ENCODE results near the gene CD300C. TPM values are rescaled to one million over a fixed set of nuclear protein-coding genes. Genes with fewer than 3 reads are reported as not detected.

CD300C gene
- total RNA-seq, 1 experiment from 2014 or later, result not detected

DNA sequence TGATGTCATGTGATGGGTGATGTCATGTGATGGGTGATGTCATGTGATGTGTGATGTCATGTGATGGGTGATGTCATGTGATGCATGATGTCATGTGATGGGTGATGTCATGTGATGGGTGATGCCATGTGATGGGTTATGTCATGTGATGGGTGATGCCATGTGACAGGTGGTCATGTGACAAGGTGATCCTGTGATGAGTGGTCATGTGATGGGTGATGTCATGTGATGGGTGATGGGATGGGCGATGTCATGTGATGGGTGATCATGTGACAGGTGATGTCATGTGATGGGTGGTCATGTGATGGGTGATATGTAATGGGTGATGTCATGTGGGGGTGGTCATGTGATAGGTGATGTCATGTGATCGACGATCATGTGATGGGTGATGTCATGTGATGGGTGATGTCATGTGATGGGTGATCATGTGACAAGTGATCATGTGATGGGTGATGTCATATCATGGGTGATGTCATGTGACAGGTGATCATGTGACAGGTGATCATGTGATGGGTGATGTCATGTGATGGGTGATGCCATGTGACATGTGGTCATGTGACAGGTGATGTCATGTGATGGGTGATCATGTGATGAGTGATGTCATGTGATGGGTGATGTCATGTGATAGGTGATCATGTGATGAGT is 31.8 kb downstream of the CD300C start:
- peak; percentile 65 for DNase-seq (ENCODE audit: low read depth)

DNA sequence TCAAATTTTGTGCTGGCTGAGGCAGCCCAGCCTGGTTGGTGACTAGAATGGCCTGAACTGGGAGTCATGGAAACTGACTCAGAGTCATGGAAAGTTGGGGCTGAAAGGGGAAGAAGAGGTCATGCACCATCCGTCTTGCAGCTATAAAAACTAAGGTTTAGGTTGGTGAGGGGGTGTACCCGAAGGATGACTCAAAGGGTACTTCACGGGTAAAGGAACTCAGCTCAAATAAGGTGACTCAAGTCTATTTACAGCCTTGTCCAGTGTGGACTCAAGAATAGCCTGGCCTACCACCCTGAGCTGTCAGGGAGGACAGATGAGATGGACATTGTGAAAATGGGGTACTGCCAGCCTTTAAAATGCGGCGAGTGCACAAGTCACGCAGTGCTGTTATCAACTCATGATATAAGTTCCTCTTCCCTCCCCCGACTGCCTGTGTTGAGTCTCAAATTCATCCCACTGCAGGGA is 33.3 kb downstream of the CD300C start:
- peak; percentile 85 for DNase-seq (ENCODE audit: low read depth)

- peak; percentile 82 for DNase-seq (ENCODE audit: low read depth)
These were observed 33.9 kb downstream of the CD300C start for GRCh38 chr17:74512036-74512435.

GRCh38 chr17:74508156-74508555 is 37.8 kb downstream of the CD300C start:
- DNase-seq (ENCODE audit: low read depth), result no peak

GRCh38 chr17:74503949-74504348 is 42.0 kb downstream of the CD300C start:
- DNase-seq (ENCODE audit: low read depth), result peak; percentile 24

GRCh38 chr17:74502861-74503260 is 43.1 kb downstream of the CD300C start:
- peak; percentile 29 for DNase-seq (ENCODE audit: low read depth)

DNA sequence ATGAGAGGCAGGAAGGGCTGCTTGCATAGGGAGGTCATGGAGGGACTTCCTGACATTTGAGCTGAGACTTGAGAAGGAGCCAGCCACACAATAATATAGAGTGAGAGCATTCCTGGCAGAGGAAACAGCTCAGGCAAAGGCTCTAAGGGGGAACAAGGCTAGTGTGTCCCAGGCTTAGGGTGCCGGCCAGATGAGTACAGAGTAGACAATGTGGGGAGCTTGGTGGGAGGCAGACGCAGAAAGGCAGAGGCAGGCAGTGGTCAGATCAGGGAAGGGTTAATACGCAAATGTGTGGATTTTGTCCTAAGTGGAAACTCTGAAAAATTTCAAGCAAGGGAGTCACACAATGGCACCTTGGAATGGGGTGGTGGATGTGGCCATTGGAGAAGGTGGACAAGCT is 45.9 kb downstream of the CD300C start:
- DNase-seq (ENCODE audit: low read depth), result no peak

- DNase-seq (ENCODE audit: low read depth), result no peak
These were observed 48.4 kb downstream of the CD300C start for GRCh38 chr17:74497471-74497870.

- DNase-seq (ENCODE audit: low read depth), result peak; percentile 61
These were observed 52.5 kb downstream of the CD300C start for GRCh38 chr17:74493331-74493833.

DNA sequence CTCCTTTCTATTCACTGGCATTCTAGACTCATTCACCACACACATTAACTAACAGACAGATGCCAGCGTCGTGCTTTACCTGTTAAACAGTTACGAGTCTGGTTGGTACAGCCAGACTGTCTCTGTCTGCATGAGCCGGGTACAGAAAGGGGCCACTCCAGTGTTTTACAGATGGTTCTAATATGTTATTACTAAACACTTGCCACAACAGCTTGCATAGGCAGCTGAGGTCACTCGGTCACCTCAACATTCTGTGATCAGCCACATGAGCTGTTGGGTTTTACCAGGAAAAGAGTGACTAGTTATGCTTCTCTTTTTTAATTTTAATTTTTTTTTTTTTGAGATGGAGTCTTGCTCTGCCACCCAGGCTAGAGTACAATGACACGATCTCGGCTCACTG is 54.3 kb downstream of the CD300C start:
- no peak for DNase-seq (ENCODE audit: low read depth)

Other genes with a start within 250 kb of the CD300C start
- gene KIF19, start 219.9 kb downstream of the CD300C start, total RNA-seq (2014; rRNA removed; shearing (Covaris generic)), result not detected in 2 replicates
- not detected in 2 replicates for gene BTBD17, start 184.2 kb downstream of the CD300C start, total RNA-seq (2014; rRNA removed; shearing (Covaris generic))
- gene GPR142, start 178.6 kb downstream of the CD300C start, total RNA-seq (2014; rRNA removed; shearing (Covaris generic)), result not detected in 2 replicates
- 133 and 154 TPM in 2 replicates for gene GPRC5C, start 114.0 kb downstream of the CD300C start, total RNA-seq (2014; rRNA removed; shearing (Covaris generic))
- gene CD300A, start 79.5 kb downstream of the CD300C start, total RNA-seq (2014; rRNA removed; shearing (Covaris generic)), result not detected in 2 replicates
- gene CD300LB, start 14.6 kb downstream of the CD300C start, total RNA-seq (2014; rRNA removed; shearing (Covaris generic)), result not detected in 2 replicates
- not detected in 2 replicates for gene CD300H, start 21.4 kb upstream of the CD300C start, total RNA-seq (2014; rRNA removed; shearing (Covaris generic))
- not detected in 2 replicates for gene CD300LD, start 46.2 kb upstream of the CD300C start, total RNA-seq (2014; rRNA removed; shearing (Covaris generic))
- not detected in 2 replicates for gene CD300E, start 77.6 kb upstream of the CD300C start, total RNA-seq (2014; rRNA removed; shearing (Covaris generic))
- not detected in 2 replicates for gene CD300LF, start 166.8 kb upstream of the CD300C start, total RNA-seq (2014; rRNA removed; shearing (Covaris generic))
- not detected in 2 replicates for gene RAB37, start 191.1 kb upstream of the CD300C start, total RNA-seq (2014; rRNA removed; shearing (Covaris generic))
- gene NHERF1, start 202.5 kb upstream of the CD300C start, total RNA-seq (2014; rRNA removed; shearing (Covaris generic)), result 15.0 TPM in 2 replicates
- 11.4 and 12.1 TPM in 2 replicates for gene NAT9, start 230.2 kb upstream of the CD300C start, total RNA-seq (2014; rRNA removed; shearing (Covaris generic))

Data from RPMI7951 (cell line).